AG09319 (cell line): ENCODE data around the gene BUD31.
"Not testable (repeated sequence)": the region's sequence is repeated elsewhere in the genome, so short reads cannot be mapped to it uniquely, and the experiment has no call there.

Experiments used
- DNase-seq: peaks from one replicate; pipeline ENCODE4 v3.0.0-alpha.2; 2010; ENCODE audit warnings: low read depth; ENCODE audit errors: extremely low read depth
- CTCF ChIP-seq: IDR thresholded peaks from 2 replicates; pipeline ENCODE4 v1.5.1; 2011; ENCODE audit warnings: low read depth, mild to moderate bottlenecking, inconsistent platforms, low read length, moderate library complexity

The BUD31 gene

GRCh38 chr7:99424932-99425730 is 16.4 kb downstream of the BUD31 start:
- no peak for DNase-seq
- TF ChIP-seq CTCF: no peak

- TF ChIP-seq CTCF: no peak
- no peak for DNase-seq
Observed at GRCh38 chr7:99428972-99429566, 20.3 kb downstream of the BUD31 start.

- TF ChIP-seq CTCF: no peak
Observed at GRCh38 chr7:99429756-99430155, 21.0 kb downstream of the BUD31 start.

GRCh38 chr7:99431756-99432540 is 23.2 kb downstream of the BUD31 start:
- DNase-seq: not testable (repeated sequence)

More at GRCh38 chr7:99429756-99430155, 21.0 kb downstream of the BUD31 start:
- no peak for DNase-seq

- DNase-seq: no peak
- TF ChIP-seq CTCF: no peak
Observed at GRCh38 chr7:99433158-99433557, 24.4 kb downstream of the BUD31 start.

- TF ChIP-seq CTCF: no peak
- DNase-seq: no peak
Observed at GRCh38 chr7:99437946-99438572, 29.3 kb downstream of the BUD31 start.

GRCh38 chr7:99438573-99439480 is 30.1 kb downstream of the BUD31 start, which contains the start of the genes CPSF4 and PTCD1:
TSS of gene CPSF4 (plus strand) at chr7:99438943. CDS start at chr7:99439083, 140 bp downstream.
TSS of gene PTCD1 (minus strand) at chr7:99438798. CDS start at chr7:99435242, 3,556 bp downstream.
- peak; percentile 86 for DNase-seq
- no peak for TF ChIP-seq CTCF
